GM19467 (cell line): ENCODE data around the gene COG7.
"Not testable (repeated sequence)": the region's sequence is repeated elsewhere in the genome, so short reads cannot be mapped to it uniquely, and the experiment has no call there.

Source experiments
- ATAC-seq: cut with Tn5 transposase; IDR thresholded peaks from one replicate; pipeline ENCODE4 v1.9.1; 2021; ENCODE audit warnings: mild to moderate bottlenecking, moderate library complexity; ENCODE audit not compliant: unreplicated experiment

The COG7 gene

GRCh38 chr16:23389201-23389600 is 63.8 kb downstream of the COG7 start:
- ATAC-seq = no peak

DNA sequence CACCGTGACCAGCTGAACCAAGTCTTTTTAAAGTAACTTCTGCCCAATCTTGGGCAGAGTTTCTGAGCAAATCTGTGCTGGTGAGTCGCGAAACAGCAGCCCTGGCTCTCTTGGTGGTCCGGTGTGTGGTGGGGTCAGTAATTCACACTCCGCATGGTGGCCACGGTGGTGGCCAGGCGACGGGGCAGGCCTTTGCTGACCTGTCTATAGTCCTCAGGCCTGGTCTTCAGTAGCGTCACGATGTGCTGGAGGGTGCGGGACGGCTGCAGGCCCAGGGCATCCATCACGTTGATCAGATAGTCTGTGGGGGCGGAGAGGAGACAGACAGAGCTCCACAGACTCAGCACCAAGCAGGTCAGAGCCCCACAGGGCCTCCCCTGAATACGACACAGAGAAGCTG is 64.2 kb downstream of the COG7 start:
- no peak for ATAC-seq

DNA sequence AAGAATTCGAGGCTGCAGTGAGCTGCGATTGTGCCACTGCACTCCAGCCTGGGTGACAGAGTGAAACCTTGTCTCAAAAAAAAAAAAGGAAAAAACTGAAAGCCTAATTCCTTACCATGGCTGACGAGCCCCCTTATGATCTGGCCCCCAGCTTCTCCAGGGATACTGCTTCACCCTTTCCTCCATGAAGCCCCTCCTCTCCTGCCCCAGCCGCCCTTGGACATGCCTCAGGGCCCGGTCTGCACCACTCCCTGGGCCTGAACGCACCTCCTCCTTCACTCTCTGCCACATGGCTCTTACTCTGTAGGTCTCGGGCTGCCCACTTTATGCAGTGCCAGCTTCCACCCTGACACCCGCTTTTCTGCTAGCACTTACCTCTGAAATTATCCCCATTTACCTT is 65.3 kb downstream of the COG7 start:
- no peak for ATAC-seq

DNA sequence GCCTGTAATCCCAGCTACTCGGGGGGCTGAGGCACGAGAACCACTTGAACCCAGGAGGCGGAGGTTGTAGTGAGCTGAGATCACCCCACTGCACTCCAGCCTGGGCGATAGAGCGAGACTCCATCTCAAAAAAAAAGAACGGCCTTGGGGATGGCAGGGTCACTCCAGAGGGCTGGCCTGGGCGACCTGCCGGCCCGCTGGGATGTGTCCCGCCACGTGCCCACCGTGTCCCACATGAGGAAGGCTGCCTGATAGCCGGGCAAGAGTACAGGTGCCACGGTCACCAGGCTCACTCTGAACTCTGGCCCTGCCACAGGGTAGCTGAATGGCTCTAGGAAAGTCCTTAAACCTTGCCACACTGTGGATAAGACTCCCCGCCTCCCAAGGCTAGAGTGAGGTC is 67.5 kb downstream of the COG7 start:
- no peak for ATAC-seq

DNA sequence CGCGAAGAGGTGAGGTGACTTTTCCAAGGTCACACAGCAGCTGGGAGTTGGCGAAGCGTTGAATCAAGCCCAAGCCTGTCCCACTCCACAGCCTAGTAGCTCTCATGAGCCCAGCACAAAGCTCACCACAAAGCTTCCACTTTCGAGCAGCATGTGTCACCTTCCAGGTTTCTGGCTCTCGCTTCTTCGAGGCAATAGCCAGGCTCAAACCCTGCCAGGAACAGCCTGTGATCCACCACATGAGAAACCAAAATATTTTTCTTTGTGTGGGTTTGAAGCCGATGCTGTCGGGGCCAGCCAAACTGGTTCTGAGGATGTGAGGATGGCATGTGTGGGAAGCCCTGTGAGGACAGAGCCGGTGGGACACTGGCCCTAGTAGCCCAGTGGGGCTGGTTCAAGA is 68.1 kb downstream of the COG7 start:
- ATAC-seq = no peak

DNA sequence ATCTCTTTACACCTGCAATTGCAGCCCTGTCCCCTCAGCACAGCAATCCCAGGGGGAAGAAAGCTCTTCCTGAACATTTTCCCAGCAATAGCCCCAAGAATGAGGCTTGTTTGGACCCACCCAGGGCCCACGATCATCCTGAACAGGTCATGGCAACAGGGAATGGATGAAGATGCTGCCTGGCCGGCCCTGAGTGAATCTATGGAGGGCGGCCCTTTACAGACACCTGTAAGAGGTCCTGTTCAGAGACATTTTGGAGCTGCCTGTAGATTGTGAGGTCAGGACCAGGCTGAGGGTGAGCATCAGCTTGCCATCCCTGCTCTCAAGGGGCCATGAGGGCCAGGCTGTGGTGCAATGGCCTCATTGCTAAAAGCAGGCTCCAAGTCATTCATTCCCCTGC is 69.1 kb downstream of the COG7 start:
- no peak for ATAC-seq

DNA sequence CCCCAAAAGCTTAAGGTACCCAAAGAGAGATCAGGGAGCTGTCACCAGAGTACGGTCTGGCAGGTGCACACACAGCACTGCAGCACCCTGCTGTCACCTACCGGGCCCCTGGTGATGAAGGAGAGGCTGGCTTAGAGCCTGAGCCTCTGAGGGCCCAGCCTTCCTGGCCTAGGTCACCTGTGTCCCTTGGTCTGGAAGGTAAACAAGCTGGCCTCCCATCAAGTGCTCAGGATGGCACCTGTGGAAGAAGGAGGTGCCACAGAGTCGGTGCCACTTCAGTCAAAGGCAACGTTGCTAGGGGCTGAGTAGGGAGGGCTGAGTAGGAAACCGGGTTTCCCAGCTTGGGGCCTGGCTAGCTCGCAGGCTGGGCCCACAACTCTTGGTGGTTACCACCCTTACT is 70.7 kb downstream of the COG7 start:
- ATAC-seq = no peak

GRCh38 chr16:23381702-23382101 is 71.3 kb downstream of the COG7 start:
- ATAC-seq = not testable (repeated sequence)

- ATAC-seq = no peak
Measured at GRCh38 chr16:23380501-23380951, 72.5 kb downstream of the COG7 start.

DNA sequence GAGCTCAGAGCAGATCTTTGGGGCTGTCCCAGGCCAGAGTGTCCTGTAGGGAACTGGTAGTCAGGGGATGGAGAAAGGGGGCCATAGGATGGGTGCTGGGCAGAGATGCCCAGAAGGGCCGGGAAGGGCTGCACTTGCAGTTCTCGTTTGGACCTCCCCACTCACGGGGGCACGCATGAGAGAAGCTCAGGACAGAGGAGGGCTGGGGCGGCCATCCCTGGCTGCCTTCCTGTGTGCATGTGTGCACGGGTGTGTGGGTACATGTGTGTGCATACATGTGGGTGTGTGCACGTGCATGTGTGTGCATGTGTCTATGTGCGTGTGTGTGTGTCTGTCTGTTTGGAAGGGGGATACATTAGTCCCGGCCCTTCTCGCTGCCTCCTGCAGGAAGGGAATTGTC is 73.3 kb downstream of the COG7 start:
- ATAC-seq = no peak

- ATAC-seq = no peak
Measured at GRCh38 chr16:23378921-23379320, 74.1 kb downstream of the COG7 start.

DNA sequence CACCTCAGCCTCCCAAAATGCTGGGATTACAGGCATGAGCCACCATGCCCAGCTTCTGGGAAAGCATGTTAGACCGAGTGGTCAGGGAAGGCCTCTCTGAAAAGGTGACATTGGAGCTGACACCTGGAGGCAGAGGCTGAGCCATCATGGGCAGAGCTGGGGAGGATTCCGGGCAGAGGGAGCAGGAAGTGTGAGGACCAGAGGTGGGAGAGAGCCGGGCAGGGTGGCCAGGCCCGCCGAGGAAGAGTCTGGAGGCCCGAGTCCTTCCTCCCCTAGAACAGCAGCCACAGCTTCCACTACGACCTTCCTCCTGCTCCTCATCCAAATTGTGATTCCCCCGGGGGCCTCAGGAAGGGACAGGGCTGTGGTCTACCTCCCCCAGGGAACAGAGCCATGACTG is 74.7 kb downstream of the COG7 start:
- ATAC-seq = no peak

- ATAC-seq = no peak
Measured at GRCh38 chr16:23377071-23377931, 75.7 kb downstream of the COG7 start.

DNA sequence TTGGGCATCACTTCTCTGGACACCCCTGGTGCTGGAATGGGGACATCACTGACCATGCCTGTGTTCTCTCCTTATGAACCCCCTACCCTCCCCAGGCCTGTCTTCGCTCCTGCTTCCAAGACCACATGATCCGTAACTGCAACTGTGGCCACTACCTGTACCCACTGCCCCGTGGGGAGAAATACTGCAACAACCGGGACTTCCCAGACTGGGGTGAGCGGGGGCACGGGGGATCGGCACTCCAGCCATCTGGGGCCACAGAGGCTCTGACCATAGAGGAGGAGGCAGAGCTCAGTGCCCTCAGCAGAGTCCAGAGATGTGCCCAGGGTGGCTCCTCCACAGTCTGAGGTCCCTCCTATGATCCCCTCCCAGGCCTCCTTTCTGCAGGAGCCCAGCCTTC is 77.3 kb downstream of the COG7 start:
- ATAC-seq = no peak

GRCh38 chr16:23374721-23375510 is 78.1 kb downstream of the COG7 start:
- ATAC-seq = no peak

- ATAC-seq = no peak
Measured at GRCh38 chr16:23373436-23374219, 79.4 kb downstream of the COG7 start.

- no peak for ATAC-seq
Measured at GRCh38 chr16:23371368-23371767, 81.6 kb downstream of the COG7 start.

- no peak for ATAC-seq
Measured at GRCh38 chr16:23369416-23369815, 83.6 kb downstream of the COG7 start.

DNA sequence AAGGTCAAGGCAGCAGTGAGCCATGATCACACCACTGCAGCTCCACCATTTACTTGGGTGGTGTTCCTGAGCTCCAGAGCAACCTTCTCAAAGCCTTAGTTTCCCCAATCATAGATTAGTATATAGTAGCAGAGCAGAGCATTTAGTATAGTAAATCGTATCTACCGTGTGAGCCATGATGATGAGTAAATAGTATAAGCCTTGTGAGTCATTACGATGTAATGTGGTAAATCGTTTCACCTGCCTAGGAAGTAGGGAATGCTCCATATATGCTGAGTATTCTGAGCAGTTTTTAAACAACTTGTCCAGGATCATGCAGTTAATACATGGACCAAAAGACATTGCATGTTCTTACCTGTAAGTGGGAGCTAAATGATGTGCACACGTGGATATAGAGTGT is 84.5 kb downstream of the COG7 start:
- ATAC-seq = no peak

- ATAC-seq = no peak
Measured at GRCh38 chr16:23367988-23368387, 85.0 kb downstream of the COG7 start.

- no peak for ATAC-seq
Measured at GRCh38 chr16:23367564-23367963, 85.4 kb downstream of the COG7 start.
